ENCODE results near the gene CMSS1. TPM values are rescaled to one million over a fixed set of nuclear protein-coding genes. Genes with fewer than 3 reads are reported as not detected.

The CMSS1 gene
- total and polyA plus RNA-seq, 9 donors, result 14.5 to 54.0 (median 24.9) TPM

- Histone ChIP-seq H3K4me1 (ENCODE audit: insufficient read depth) (no peaks in the 10 kb centered on the region), H3K4me3 (no peak overlapping the region), H3K36me3 (no peaks in the 10 kb centered on the region), H3K27ac (no peak overlapping the region), H3K27me3 (no peaks in the 10 kb centered on the region), H3K9me3 (no peaks in the 10 kb centered on the region)
- intact Hi-C loops (cut with DNase I), result no loop called here
- TF ChIP-seq CTCF (IDR thresholded peaks at IDR 0.05), result no peak
- no peak for TF ChIP-seq EP300 (IDR thresholded peaks at IDR 0.05)
- no peak for TF ChIP-seq POLR2A (IDR thresholded peaks at IDR 0.05)
- DNase-seq, result no peak
Observed at GRCh38 chr3:99892332-99892731, 74.7 kb downstream of the CMSS1 start.

GRCh38 chr3:99895131-99895696 lies 77.6 kb downstream of the CMSS1 start:
- intact Hi-C loops (cut with DNase I), result no loop called here
- no peaks in the 10 kb centered on the region for H3K27me3 ChIP-seq
- no peaks in the 10 kb centered on the region for H3K9me3 ChIP-seq
- WGBS, 3 donors, result 90 to 95% (median 95%) methylated on average over 3 of the region's 3 CpGs
- H3K4me3 ChIP-seq, result no peak overlapping the region
- TF ChIP-seq CTCF (IDR thresholded peaks at IDR 0.05), result no peak
- no peak for TF ChIP-seq EP300 (IDR thresholded peaks at IDR 0.05)
- TF ChIP-seq POLR2A (IDR thresholded peaks at IDR 0.05), result no peak
- no peak overlapping the region for H3K27ac ChIP-seq
- DNase-seq, result no peak
- H3K4me1 ChIP-seq (ENCODE audit: insufficient read depth), result no peaks in the 10 kb centered on the region
- no peaks in the 10 kb centered on the region for H3K36me3 ChIP-seq

GRCh38 chr3:99895703-99896441 lies 78.2 kb downstream of the CMSS1 start:
- no peaks in the 10 kb centered on the region for H3K4me1 ChIP-seq (ENCODE audit: insufficient read depth)
- TF ChIP-seq CTCF (IDR thresholded peaks at IDR 0.05) (no peak), EP300 (IDR thresholded peaks at IDR 0.05) (no peak), POLR2A (IDR thresholded peaks at IDR 0.05) (no peak)
- intact Hi-C loops (cut with DNase I), result no loop called here
- no peak overlapping the region for H3K4me3 ChIP-seq
- H3K9me3 ChIP-seq, result no peaks in the 10 kb centered on the region
- no peak for DNase-seq
- no peaks in the 10 kb centered on the region for H3K36me3 ChIP-seq
- WGBS, 3 donors, result 71 to 81% (median 77%) methylated on average over 2 of the region's 2 CpGs
- no peak overlapping the region for H3K27ac ChIP-seq
- H3K27me3 ChIP-seq, result no peaks in the 10 kb centered on the region

- Histone ChIP-seq H3K9me3 (no peaks in the 10 kb centered on the region), H3K4me3 (no peak overlapping the region), H3K27me3 (no peaks in the 10 kb centered on the region), H3K4me1 (ENCODE audit: insufficient read depth) (peaks cover 2% of the 10 kb centered on the region), H3K36me3 (no peaks in the 10 kb centered on the region), H3K27ac (no peak overlapping the region)
- TF ChIP-seq EP300 (IDR thresholded peaks at IDR 0.05) (no peak), CTCF (IDR thresholded peaks at IDR 0.05) (no peak), POLR2A (IDR thresholded peaks at IDR 0.05) (no peak)
- intact Hi-C loops (cut with DNase I), result no loop called here
- DNase-seq, result no peak
- 89 to 91% (median 90%) methylated on average over 3 of the region's 3 CpGs for WGBS, 3 donors
Observed at GRCh38 chr3:99896482-99896881, 78.8 kb downstream of the CMSS1 start.
